Measurements from ENCODE around the gene FGF11. TPM values are rescaled to one million over a fixed set of nuclear protein-coding genes. Genes with fewer than 3 reads are reported as not detected.
A peak's percentile ranks its signal among the peaks of the same experiment; 100 is the strongest.

The FGF11 gene
- total and polyA plus RNA-seq, 2 of the 13 experiments (the other 11 are each of a cell fraction or from before 2014, with no cell fraction given): 0.20 to 7.6 TPM

DNA sequence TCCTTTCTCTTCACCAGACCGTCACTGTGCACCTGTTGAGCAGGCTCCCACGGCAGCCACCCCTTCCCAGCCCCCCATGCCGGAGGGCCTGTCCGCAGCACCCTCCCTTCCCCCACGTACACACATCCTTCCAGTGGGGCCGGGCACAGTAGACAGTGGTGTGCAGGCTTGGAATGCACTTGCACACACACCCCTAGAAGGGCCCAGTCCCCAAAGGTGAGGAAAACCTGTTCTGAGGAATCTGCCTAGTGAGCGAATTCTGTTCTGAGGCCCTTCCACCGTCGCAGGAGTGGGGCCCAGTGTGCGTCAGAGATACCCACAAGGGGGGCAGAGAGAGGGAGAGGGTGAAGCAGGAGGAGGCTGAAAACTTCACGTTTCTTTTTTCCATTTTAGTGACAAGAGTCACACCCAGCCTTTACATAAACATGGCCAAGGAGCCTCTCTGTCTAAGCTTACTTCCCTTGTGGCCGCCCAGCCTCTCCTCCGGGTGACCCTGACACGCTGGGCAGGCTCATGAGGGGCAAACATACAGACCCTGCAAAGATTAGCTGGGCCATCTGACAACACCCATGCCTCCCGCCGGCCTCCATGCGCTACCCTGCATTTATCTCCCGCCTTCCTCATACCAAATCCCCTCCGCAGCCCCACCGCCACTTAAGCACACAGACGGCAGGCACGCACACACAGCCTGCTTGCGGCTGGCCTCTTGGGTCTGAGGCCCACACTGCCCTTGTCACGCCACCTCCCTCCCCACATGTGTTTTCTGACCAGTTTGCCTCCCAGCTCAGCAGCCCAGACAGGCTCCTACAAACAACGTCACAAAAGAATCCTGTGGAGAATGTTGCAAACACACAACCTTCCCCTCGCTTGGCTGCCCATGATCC, 38.3 kb downstream of the FGF11 start (continued):
- TF ChIP-seq ZNF318 (CRISPR knock-in tag; IDR thresholded peaks at IDR 0.05) (no peak), RBM39 (IDR thresholded peaks at IDR 0.05; ENCODE audit: low read depth, low read length, poor library complexity, severe bottlenecking) (no peak), RFXANK (CRISPR knock-in tag; IDR thresholded peaks at IDR 0.05) (no peak), MIER3 (CRISPR knock-in tag; IDR thresholded peaks at IDR 0.05; ENCODE audit: borderline replicate concordance) (0 out of 2 replicates have a peak, but pooled peaks have one; percentile 24), ZNF329 (CRISPR knock-in tag; IDR thresholded peaks at IDR 0.05; ENCODE audit: low read depth) (no peak), ZNF720 (CRISPR knock-in tag; IDR thresholded peaks at IDR 0.05) (no peak), HIVEP1 (CRISPR knock-in tag; IDR thresholded peaks at IDR 0.05) (no peak), KLF9 (CRISPR knock-in tag; IDR thresholded peaks at IDR 0.05; ENCODE audit: low read depth) (no peak), MED1 (CRISPR knock-in tag; IDR thresholded peaks at IDR 0.05) (no peak), ZNF790 (CRISPR knock-in tag; IDR thresholded peaks at IDR 0.05; ENCODE audit: borderline replicate concordance) (no peak), THYN1 (CRISPR knock-in tag; IDR thresholded peaks at IDR 0.05; ENCODE audit: borderline replicate concordance, low read depth) (no peak)
- TF ChIP-seq, protein P1, sequence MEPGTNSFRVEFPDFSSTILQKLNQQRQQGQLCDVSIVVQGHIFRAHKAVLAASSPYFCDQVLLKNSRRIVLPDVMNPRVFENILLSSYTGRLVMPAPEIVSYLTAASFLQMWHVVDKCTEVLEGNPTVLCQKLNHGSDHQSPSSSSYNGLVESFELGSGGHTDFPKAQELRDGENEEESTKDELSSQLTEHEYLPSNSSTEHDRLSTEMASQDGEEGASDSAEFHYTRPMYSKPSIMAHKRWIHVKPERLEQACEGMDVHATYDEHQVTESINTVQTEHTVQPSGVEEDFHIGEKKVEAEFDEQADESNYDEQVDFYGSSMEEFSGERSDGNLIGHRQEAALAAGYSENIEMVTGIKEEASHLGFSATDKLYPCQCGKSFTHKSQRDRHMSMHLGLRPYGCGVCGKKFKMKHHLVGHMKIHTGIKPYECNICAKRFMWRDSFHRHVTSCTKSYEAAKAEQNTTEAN (CRISPR knock-in tag; conservative IDR thresholded peaks at IDR 0.05): no peak
- TF ChIP-seq, protein P2, sequence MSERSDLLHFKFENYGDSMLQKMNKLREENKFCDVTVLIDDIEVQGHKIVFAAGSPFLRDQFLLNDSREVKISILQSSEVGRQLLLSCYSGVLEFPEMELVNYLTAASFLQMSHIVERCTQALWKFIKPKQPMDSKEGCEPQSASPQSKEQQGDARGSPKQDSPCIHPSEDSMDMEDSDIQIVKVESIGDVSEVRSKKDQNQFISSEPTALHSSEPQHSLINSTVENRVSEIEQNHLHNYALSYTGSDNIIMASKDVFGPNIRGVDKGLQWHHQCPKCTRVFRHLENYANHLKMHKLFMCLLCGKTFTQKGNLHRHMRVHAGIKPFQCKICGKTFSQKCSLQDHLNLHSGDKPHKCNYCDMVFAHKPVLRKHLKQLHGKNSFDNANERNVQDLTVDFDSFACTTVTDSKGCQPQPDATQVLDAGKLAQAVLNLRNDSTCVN (CRISPR knock-in tag; IDR thresholded peaks at IDR 0.05; ENCODE audit: borderline replicate concordance): no peak
- TF ChIP-seq, protein P3, sequence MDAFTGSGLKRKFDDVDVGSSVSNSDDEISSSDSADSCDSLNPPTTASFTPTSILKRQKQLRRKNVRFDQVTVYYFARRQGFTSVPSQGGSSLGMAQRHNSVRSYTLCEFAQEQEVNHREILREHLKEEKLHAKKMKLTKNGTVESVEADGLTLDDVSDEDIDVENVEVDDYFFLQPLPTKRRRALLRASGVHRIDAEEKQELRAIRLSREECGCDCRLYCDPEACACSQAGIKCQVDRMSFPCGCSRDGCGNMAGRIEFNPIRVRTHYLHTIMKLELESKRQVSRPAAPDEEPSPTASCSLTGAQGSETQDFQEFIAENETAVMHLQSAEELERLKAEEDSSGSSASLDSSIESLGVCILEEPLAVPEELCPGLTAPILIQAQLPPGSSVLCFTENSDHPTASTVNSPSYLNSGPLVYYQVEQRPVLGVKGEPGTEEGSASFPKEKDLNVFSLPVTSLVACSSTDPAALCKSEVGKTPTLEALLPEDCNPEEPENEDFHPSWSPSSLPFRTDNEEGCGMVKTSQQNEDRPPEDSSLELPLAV (CRISPR knock-in tag; conservative IDR thresholded peaks at IDR 0.05; ENCODE audit: low read depth): no peak

All from HepG2 (cell line).